Left ventricle myocardium inferior (tissue), 1 donor: ENCODE measurements around the gene CD93. TPM values are rescaled to one million over a fixed set of nuclear protein-coding genes. Genes with fewer than 3 reads are reported as not detected.

Source experiments
- DNase-seq: peaks from one replicate; pipeline ENCODE4 v3.0.0-alpha.2; 2020
- H3K27ac ChIP-seq: fragments of 200-600 bp; replicated peaks from 2 replicates; pipeline ENCODE4 v1.8.0; 2021
- H3K27me3 ChIP-seq: fragments of 200-600 bp; 2 replicates; pipeline ENCODE4 v1.8.0; 2021; ENCODE audit warnings: low read depth
- H3K36me3 ChIP-seq: fragments of 200-600 bp; 2 replicates; pipeline ENCODE4 v1.8.0; 2021
- H3K4me1 ChIP-seq: fragments of 200-600 bp; 2 replicates; pipeline ENCODE4 v1.8.0; 2021
- H3K4me3 ChIP-seq: fragments of 200-600 bp; 2 replicates; pipeline ENCODE4 v1.8.0; 2021; ENCODE audit warnings: mild to moderate bottlenecking, moderate library complexity
- H3K9me3 ChIP-seq: fragments of 200-600 bp; replicated peaks from 2 replicates; pipeline ENCODE4 v1.8.0; 2021
- CTCF ChIP-seq: fragments of 200-600 bp; IDR thresholded peaks from 2 replicates; pipeline ENCODE4 v1.8.0; 2021; ENCODE audit warnings: antibody characterized with exemption, mild to moderate bottlenecking, borderline replicate concordance
- intact Hi-C: fragments of 100-400 bp; cut with micrococcal nuclease; formaldehyde crosslinking; loops from one replicate; pipeline ENCODE4 v1.11.0; 2022
- total RNA-seq: library from RNA; stranded (reverse); fragmentation: NEBNext Ultra II Directional; extraction: Animal tissue kit (Norgen Biotek cat#: 25700); gene quantifications from one replicate; pipeline ENCODE4 v1.2.1, GENCODE V29; 2021
- donor health status: DM: no; HTN: yes; CAD: no; lungs with severe emphysema.

Gene CD93
- total RNA-seq, 1 donor from 2014 or later: 35.7 TPM

- peak within 1 kb of the TSS; percentile 80 for H3K4me3 ChIP-seq
- peak; percentile 86 for DNase-seq
- H3K36me3 ChIP-seq: peaks cover 9% of the 10 kb centered on the region
- no peak for TF ChIP-seq CTCF
- peaks cover 73% of the 10 kb centered on the region for H3K4me1 ChIP-seq
- peak within 1 kb of the TSS; percentile 96 for H3K27ac ChIP-seq
- intact Hi-C loops: loop anchor here (10.0 kb wide), 2 partner anchors 185 to 355 kb away; no protein-coding TSS in a partner anchor
- H3K27me3 ChIP-seq: peaks cover 84% of the 10 kb centered on the region
- H3K9me3 ChIP-seq: no peaks in the 10 kb centered on the region
Observed at GRCh38 chr20:23049201-23050075, 36.7 kb downstream of the CD93 start, which contains the start of gene THBD. Gene THBD, minus strand, starts transcription at chr20:23049672. Its CDS starts 168 bp downstream, at chr20:23049504.

- no peaks in the 10 kb centered on the region for H3K9me3 ChIP-seq
- intact Hi-C loops: loop anchor here (10.0 kb wide), 1 partner anchor 184 kb away; no protein-coding TSS in a partner anchor
- H3K4me1 ChIP-seq: peaks cover 73% of the 10 kb centered on the region
- peak overlapping the region; percentile 80 for H3K4me3 ChIP-seq
- TF ChIP-seq CTCF: peak; percentile 65
- peak overlapping the region; percentile 96 for H3K27ac ChIP-seq
- H3K27me3 ChIP-seq: peaks cover 93% of the 10 kb centered on the region
- DNase-seq: peak; percentile 69
- H3K36me3 ChIP-seq: peaks cover 9% of the 10 kb centered on the region
Observed at GRCh38 chr20:23048283-23049200, 37.6 kb downstream of the CD93 start.

- H3K27me3 ChIP-seq: peaks cover 99% of the 10 kb centered on the region
- no peak for TF ChIP-seq CTCF
- peak overlapping the region; percentile 96 for H3K27ac ChIP-seq
- H3K9me3 ChIP-seq: no peaks in the 10 kb centered on the region
- H3K4me1 ChIP-seq: peaks cover 76% of the 10 kb centered on the region
- intact Hi-C loops: loop anchor here (10.0 kb wide), 1 partner anchor 183 kb away; no protein-coding TSS in a partner anchor
- H3K4me3 ChIP-seq: peak overlapping the region; percentile 80
- H3K36me3 ChIP-seq: peaks cover 9% of the 10 kb centered on the region
- DNase-seq: no peak
Observed at GRCh38 chr20:23047738-23048214, 38.3 kb downstream of the CD93 start.

GRCh38 chr20:23047001-23047737 lies 39.0 kb downstream of the CD93 start:
- Histone ChIP-seq H3K9me3 (no peaks in the 10 kb centered on the region), H3K4me3 (peak overlapping the region; percentile 80), H3K36me3 (peaks cover 9% of the 10 kb centered on the region), H3K27me3 (peaks cover 99% of the 10 kb centered on the region), H3K4me1 (peaks cover 82% of the 10 kb centered on the region), H3K27ac (peak overlapping the region; percentile 96)
- DNase-seq: no peak
- intact Hi-C loops: loop anchor here (10.0 kb wide), 1 partner anchor 182 kb away; no protein-coding TSS in a partner anchor
- TF ChIP-seq CTCF: no peak
